Karpas-422 (cell line): Measurements from ENCODE around the gene BHLHE40. TPM values are rescaled to one million over a fixed set of nuclear protein-coding genes. Genes with fewer than 3 reads are reported as not detected.

ENCODE experiments used
- DNase-seq: peaks from one replicate; pipeline ENCODE4 v3.0.0-alpha.2; 2015
- H2AFZ ChIP-seq: fragments of 200-600 bp; sonication (generic); 2 replicates; pipeline ENCODE4 v1.6.1; 2014; ENCODE audit warnings: antibody characterized with exemption, low read length, mixed read lengths
- H3K27ac ChIP-seq: fragments of 200-600 bp; sonication (generic); 2 replicates; pipeline ENCODE4 v1.5.1; 2014; ENCODE audit warnings: mild to moderate bottlenecking, low read length, moderate library complexity
- H3K27me3 ChIP-seq: fragments of 200-600 bp; sonication (generic); 2 replicates; pipeline ENCODE4 v1.6.1; 2014; ENCODE audit warnings: low read length, mixed read lengths
- H3K36me3 ChIP-seq: fragments of 200-600 bp; sonication (generic); 2 replicates; pipeline ENCODE4 v1.6.1; 2014; ENCODE audit warnings: low read length, mixed read lengths; ENCODE audit not compliant: insufficient read depth
- H3K4me1 ChIP-seq: fragments of 200-600 bp; sonication (generic); 2 replicates; pipeline ENCODE4 v1.6.1; 2014; ENCODE audit warnings: mild to moderate bottlenecking, low read length, mixed read lengths
- H3K4me2 ChIP-seq: fragments of 200-600 bp; sonication (generic); 2 replicates; pipeline ENCODE4 v1.6.1; 2014; ENCODE audit warnings: low read length, low read depth, mild to moderate bottlenecking; ENCODE audit not compliant: poor library complexity, severe bottlenecking
- H3K4me3 ChIP-seq: fragments of 200-600 bp; sonication (generic); 2 replicates; pipeline ENCODE4 v1.5.1; 2014; ENCODE audit warnings: mild to moderate bottlenecking, antibody characterized with exemption, low read length, mixed read lengths
- H3K79me2 ChIP-seq: fragments of 200-600 bp; sonication (generic); 2 replicates; pipeline ENCODE4 v1.6.1; 2014; ENCODE audit warnings: mild to moderate bottlenecking, low read length, mixed read lengths
- H3K9ac ChIP-seq: fragments of 200-600 bp; sonication (generic); 2 replicates; pipeline ENCODE4 v1.6.0; 2014; ENCODE audit warnings: low read length
- H3K9me2 ChIP-seq: fragments of 200-600 bp; sonication (generic), shearing (Covaris generic); replicated peaks from 2 replicates; pipeline ENCODE4 v1.6.0; 2014; ENCODE audit warnings: mild to moderate bottlenecking, low read length, moderate library complexity; ENCODE audit not compliant: insufficient read depth
- H3K9me3 ChIP-seq: fragments of 300-700, 200-600 bp; sonication (generic); 2 replicates; pipeline ENCODE4 v1.6.1; 2014; ENCODE audit warnings: low read length, mixed read lengths
- H4K20me1 ChIP-seq: fragments of 200-600 bp; sonication (generic); 2 replicates; pipeline ENCODE4 v1.6.1; 2014; ENCODE audit warnings: mild to moderate bottlenecking, antibody characterized with exemption, low read length, low read depth; ENCODE audit not compliant: insufficient read depth
- total RNA-seq: library from RNA; depleted of rRNA; stranded (reverse); fragments of >200 nt; shearing (Covaris generic); gene quantifications from 2 replicates; pipeline ENCODE4 v1.2.3, GENCODE V29; 2014; ENCODE audit warnings: low replicate concordance

Gene BHLHE40
- total RNA-seq, 1 experiment from 2014 or later = 0.86 TPM

GRCh38 chr3:4990069-4990468, 10.8 kb downstream of the BHLHE40 start:
- DNase-seq = no peak
- Histone ChIP-seq H3K9me3 (no peaks in the 10 kb centered on the region), H3K36me3 (no peaks in the 10 kb centered on the region), H3K27me3 (no peaks in the 10 kb centered on the region), H3K9me2 (no peaks in the 10 kb centered on the region), H3K4me3 (no peak overlapping the region), H3K9ac (no peak overlapping the region), H4K20me1 (no peaks in the 10 kb centered on the region), H2AFZ (no peak overlapping the region), H3K4me2 (no peak overlapping the region), H3K4me1 (peaks cover 6% of the 10 kb centered on the region; the same call in 1 of the 2 replicates), H3K79me2 (no peaks in the 10 kb centered on the region), H3K27ac (no peak overlapping the region)

- Histone ChIP-seq H2AFZ (no peak overlapping the region), H3K4me2 (no peak overlapping the region), H4K20me1 (no peaks in the 10 kb centered on the region), H3K79me2 (no peaks in the 10 kb centered on the region), H3K9me2 (no peaks in the 10 kb centered on the region), H3K9me3 (no peaks in the 10 kb centered on the region), H3K27ac (no peak overlapping the region), H3K9ac (no peak overlapping the region), H3K4me3 (no peak overlapping the region), H3K27me3 (no peaks in the 10 kb centered on the region), H3K36me3 (no peaks in the 10 kb centered on the region), H3K4me1 (peaks cover 3% of the 10 kb centered on the region; the same call in 1 of the 2 replicates)
- DNase-seq = no peak
Measured at GRCh38 chr3:4992118-4992517, 12.9 kb downstream of the BHLHE40 start.

GRCh38 chr3:4993276-4994143, 14.3 kb downstream of the BHLHE40 start:
- no peak overlapping the region for H3K27ac ChIP-seq
- H3K27me3 ChIP-seq = no peaks in the 10 kb centered on the region
- H3K79me2 ChIP-seq = no peaks in the 10 kb centered on the region
- no peak overlapping the region for H3K4me2 ChIP-seq
- H3K9me2 ChIP-seq = no peaks in the 10 kb centered on the region
- H3K4me3 ChIP-seq = no peak overlapping the region
- no peak overlapping the region for H3K9ac ChIP-seq
- H2AFZ ChIP-seq = no peak overlapping the region
- no peak for DNase-seq
- H3K36me3 ChIP-seq = no peaks in the 10 kb centered on the region
- H4K20me1 ChIP-seq = no peaks in the 10 kb centered on the region
- H3K9me3 ChIP-seq = no peaks in the 10 kb centered on the region
- H3K4me1 ChIP-seq = no peaks in the 10 kb centered on the region

- H2AFZ ChIP-seq = no peak overlapping the region
- H3K36me3 ChIP-seq = no peaks in the 10 kb centered on the region
- H3K4me1 ChIP-seq = no peaks in the 10 kb centered on the region
- DNase-seq = no peak
- H3K27me3 ChIP-seq = no peaks in the 10 kb centered on the region
- no peak overlapping the region for H3K4me3 ChIP-seq
- H3K9me2 ChIP-seq = no peaks in the 10 kb centered on the region
- no peak overlapping the region for H3K4me2 ChIP-seq
- H4K20me1 ChIP-seq = no peaks in the 10 kb centered on the region
- no peak overlapping the region for H3K27ac ChIP-seq
- H3K9me3 ChIP-seq = no peaks in the 10 kb centered on the region
- H3K9ac ChIP-seq = no peak overlapping the region
- no peaks in the 10 kb centered on the region for H3K79me2 ChIP-seq
Measured at GRCh38 chr3:4994144-4994730, 15.0 kb downstream of the BHLHE40 start.

GRCh38 chr3:4994823-4995499, 15.7 kb downstream of the BHLHE40 start:
- no peak for DNase-seq
- H3K36me3 ChIP-seq = no peaks in the 10 kb centered on the region
- no peak overlapping the region for H3K27ac ChIP-seq
- no peaks in the 10 kb centered on the region for H3K4me1 ChIP-seq
- no peaks in the 10 kb centered on the region for H3K9me3 ChIP-seq
- H3K9me2 ChIP-seq = no peaks in the 10 kb centered on the region
- no peaks in the 10 kb centered on the region for H3K27me3 ChIP-seq
- H3K4me3 ChIP-seq = no peak overlapping the region
- H3K4me2 ChIP-seq = no peak overlapping the region
- H3K9ac ChIP-seq = no peak overlapping the region
- no peak overlapping the region for H2AFZ ChIP-seq
- no peaks in the 10 kb centered on the region for H4K20me1 ChIP-seq
- H3K79me2 ChIP-seq = no peaks in the 10 kb centered on the region

GRCh38 chr3:4995500-4996053, 16.3 kb downstream of the BHLHE40 start:
- H3K9me3 ChIP-seq = no peaks in the 10 kb centered on the region
- H3K27me3 ChIP-seq = no peaks in the 10 kb centered on the region
- no peak overlapping the region for H3K27ac ChIP-seq
- no peak overlapping the region for H3K4me2 ChIP-seq
- H4K20me1 ChIP-seq = no peaks in the 10 kb centered on the region
- H3K79me2 ChIP-seq = no peaks in the 10 kb centered on the region
- H2AFZ ChIP-seq = no peak overlapping the region
- H3K36me3 ChIP-seq = no peaks in the 10 kb centered on the region
- no peak for DNase-seq
- no peak overlapping the region for H3K9ac ChIP-seq
- H3K4me3 ChIP-seq = no peak overlapping the region
- no peaks in the 10 kb centered on the region for H3K4me1 ChIP-seq
- H3K9me2 ChIP-seq = no peaks in the 10 kb centered on the region

GRCh38 chr3:4996223-4996765, 17.1 kb downstream of the BHLHE40 start:
- no peak overlapping the region for H2AFZ ChIP-seq

More at GRCh38 chr3:4996223-4996765, 17.1 kb downstream of the BHLHE40 start:
- no peaks in the 10 kb centered on the region for H3K36me3 ChIP-seq
- H3K4me1 ChIP-seq = no peaks in the 10 kb centered on the region
- no peaks in the 10 kb centered on the region for H3K27me3 ChIP-seq
- H3K4me3 ChIP-seq = no peak overlapping the region
- no peak for DNase-seq
- no peak overlapping the region for H3K9ac ChIP-seq
- H3K9me2 ChIP-seq = no peaks in the 10 kb centered on the region
- H4K20me1 ChIP-seq = no peaks in the 10 kb centered on the region
- no peaks in the 10 kb centered on the region for H3K9me3 ChIP-seq
- H3K79me2 ChIP-seq = no peaks in the 10 kb centered on the region
- H3K4me2 ChIP-seq = no peak overlapping the region
- no peak overlapping the region for H3K27ac ChIP-seq
